ENCODE results near the gene MAGED1.
A peak's percentile ranks its signal among the peaks of the same experiment; 100 is the strongest.

The MAGED1 gene, protein sequence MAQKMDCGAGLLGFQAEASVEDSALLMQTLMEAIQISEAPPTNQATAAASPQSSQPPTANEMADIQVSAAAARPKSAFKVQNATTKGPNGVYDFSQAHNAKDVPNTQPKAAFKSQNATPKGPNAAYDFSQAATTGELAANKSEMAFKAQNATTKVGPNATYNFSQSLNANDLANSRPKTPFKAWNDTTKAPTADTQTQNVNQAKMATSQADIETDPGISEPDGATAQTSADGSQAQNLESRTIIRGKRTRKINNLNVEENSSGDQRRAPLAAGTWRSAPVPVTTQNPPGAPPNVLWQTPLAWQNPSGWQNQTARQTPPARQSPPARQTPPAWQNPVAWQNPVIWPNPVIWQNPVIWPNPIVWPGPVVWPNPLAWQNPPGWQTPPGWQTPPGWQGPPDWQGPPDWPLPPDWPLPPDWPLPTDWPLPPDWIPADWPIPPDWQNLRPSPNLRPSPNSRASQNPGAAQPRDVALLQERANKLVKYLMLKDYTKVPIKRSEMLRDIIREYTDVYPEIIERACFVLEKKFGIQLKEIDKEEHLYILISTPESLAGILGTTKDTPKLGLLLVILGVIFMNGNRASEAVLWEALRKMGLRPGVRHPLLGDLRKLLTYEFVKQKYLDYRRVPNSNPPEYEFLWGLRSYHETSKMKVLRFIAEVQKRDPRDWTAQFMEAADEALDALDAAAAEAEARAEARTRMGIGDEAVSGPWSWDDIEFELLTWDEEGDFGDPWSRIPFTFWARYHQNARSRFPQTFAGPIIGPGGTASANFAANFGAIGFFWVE

GRCh38 chrX:51892921-51893745, at the start of gene MAGED1:
Gene MAGED1, plus strand, starts transcription at chrX:51893623. Its CDS starts 682 bp downstream, at chrX:51894305.
- DNase-seq: peak; percentile 96

DNA sequence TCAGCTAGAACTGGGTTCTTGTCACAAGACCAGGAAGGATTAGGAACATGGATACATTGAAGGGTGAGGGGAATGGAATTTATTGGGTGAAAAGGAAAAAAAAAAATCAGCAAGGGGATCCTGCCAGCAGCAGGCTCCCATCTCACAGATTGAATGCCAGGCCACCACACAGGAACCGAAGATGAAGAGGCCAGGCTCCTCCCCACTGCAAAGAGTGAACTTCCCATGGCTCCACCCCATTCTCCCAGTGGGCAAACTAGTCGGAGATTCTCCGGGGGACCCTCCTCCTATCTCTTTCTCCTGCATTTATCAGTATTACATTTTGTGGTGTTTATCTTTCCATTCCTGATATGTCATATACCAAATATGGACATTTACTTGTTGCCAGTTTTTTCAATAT, 46.0 kb upstream of the MAGED1 start:
- DNase-seq: no peak

GRCh38 chrX:51851507-51852085, 41.8 kb upstream of the MAGED1 start:
- no peak for DNase-seq

DNA sequence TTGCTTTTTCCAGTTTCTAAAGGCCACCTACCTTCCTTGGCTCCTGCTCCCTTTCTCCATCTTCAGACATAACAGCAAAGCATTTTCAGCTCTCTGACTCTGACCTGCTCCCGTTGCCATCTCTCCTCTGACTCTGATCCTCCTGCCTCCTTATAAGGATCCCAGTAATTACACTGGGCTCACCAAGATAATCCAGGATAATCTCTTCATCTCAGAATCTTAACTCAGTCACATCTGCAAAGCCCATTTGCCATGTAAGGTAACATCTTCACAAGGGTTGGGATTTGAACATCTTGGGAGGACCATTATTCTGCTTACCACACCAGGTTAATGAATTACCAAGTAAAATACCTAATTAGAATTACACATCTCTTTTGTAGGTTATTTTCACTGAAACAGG, 41.3 kb upstream of the MAGED1 start:
- no peak for DNase-seq

DNA sequence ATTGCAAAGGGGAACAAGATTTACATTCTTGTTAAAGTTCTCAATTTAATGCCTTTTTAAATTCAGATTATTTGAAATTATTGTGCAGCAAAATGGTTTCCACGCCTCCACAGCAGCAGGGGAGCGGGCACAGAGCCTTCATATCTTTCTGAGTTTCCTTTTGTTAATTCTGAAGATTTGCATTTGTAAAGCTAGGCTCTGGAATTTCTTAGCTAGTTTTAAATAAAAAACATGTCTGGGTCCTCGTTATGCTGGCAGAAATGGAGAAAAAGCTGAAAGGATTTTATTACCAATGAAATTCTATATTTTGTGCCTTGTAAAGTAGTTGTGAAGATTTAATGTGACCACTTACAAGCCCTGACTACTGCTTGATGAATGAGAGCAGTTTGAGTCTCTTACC, 40.8 kb upstream of the MAGED1 start:
- no peak for DNase-seq

- DNase-seq: no peak
Observed at GRCh38 chrX:51853251-51853650, 40.2 kb upstream of the MAGED1 start.

DNA sequence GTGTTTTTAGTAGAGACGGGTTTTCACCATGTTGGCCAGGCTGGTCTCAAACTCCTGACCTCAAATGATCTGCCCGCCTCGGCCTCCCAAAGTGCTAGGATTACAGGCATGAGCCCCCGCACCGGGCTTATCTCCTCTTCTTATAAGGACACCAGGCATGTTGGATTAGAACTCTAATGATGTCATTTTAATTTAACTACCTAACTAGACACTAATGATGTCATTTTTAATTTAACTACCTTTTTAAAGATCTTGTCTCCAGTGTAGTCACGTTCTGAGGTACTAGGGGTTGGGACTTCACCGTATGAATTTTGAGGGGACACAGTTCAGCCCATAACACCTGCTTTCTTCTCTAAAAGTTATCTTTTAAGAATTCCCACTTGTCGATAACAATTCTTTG, 37.7 kb upstream of the MAGED1 start:
- no peak for DNase-seq

DNA sequence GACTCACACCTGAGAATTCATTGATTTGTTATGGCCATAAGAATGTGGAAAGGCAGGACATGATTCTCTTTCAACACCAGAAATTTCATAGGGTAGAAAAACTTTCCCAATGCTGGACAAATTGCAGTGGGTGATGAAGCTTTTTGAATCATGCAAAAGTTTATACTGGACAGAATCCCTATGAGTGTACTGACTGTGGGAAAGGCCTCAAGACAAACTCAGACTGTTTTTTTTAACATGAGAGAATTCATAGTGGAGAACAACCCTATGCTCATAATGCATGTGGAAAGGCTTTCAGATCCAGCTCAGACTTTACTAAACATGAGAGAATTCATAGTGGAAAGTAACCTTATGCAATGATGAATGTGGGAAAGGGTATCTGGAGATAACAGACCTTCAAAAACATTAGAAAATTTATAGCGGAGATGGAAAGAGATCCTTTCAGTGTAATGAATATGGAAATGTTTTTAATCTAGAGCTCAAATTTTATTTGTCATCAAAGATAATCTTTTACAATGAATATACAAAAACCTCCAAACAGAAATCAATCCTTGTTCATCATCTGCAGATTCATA, 36.2 kb upstream of the MAGED1 start:
- DNase-seq: no peak

- DNase-seq: peak; percentile 17
Observed at GRCh38 chrX:51860679-51861078, 32.7 kb upstream of the MAGED1 start.

DNA sequence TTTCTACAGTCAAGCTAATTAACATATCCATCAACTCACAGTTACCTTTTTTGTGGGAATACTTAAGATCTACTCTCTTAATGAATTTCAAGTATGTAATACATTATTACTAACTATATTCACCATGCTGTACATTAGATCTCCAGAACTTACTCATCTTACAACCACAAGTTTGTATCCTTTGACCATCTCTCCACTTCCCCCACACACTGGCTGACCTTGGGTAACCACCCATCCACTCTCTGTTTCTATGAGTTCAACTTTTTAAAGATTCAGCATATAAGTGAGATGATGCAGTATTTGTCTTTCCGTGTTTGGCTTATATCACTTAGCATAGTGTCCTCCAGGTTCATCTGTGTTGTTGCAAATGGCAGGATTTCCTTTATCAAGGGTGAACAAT, 30.5 kb upstream of the MAGED1 start:
- DNase-seq: no peak

GRCh38 chrX:51866210-51866609, 27.2 kb upstream of the MAGED1 start:
- no peak for DNase-seq

GRCh38 chrX:51867626-51868025, 25.8 kb upstream of the MAGED1 start:
- no peak for DNase-seq

DNA sequence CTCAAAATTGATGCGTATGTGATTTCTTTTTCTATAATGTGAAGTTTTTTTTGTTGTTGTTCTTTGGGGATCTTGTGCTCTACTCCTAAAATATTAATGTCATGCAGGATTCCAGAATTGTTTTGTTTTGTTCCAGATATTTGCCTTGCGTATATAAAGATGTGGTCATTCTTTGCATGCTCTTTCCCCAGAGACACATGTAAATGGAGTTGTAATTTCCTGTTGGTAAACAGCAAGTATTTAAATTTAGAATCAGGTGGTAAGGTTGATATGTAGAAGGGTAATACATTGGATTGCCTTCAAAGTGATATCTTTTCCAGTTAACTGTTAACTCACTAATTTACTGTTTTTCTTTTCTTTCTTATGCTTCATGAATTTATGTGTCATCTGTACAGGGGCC, 23.1 kb upstream of the MAGED1 start:
- no peak for DNase-seq

GRCh38 chrX:51874123-51874522, 19.3 kb upstream of the MAGED1 start:
- DNase-seq: no peak

DNA sequence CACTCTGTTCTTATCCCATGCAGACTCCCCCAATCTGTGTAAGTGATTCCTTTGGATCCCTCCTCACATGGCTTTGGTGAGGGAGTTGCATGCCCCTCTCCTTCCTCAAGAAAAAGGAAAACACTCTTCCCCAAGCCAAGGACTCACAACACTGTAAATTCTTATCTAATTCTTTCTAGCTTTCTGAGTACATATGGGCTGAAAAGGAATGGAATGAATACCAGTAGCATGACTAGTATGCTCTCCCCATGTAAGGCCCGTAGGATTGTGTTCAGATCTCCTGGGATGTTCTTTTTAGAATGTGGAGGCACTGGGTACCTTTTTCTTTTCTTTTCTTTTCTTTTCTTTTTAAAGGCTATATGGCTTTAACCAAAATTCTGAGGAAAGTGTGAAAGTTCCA, 17.0 kb upstream of the MAGED1 start:
- no peak for DNase-seq

- DNase-seq: no peak
Observed at GRCh38 chrX:51878056-51878455, 15.4 kb upstream of the MAGED1 start.

GRCh38 chrX:51889851-51890250, 3.6 kb upstream of the MAGED1 start:
- no peak for DNase-seq

- no peak for DNase-seq
Observed at GRCh38 chrX:51891245-51891644, 2.2 kb upstream of the MAGED1 start.

DNA sequence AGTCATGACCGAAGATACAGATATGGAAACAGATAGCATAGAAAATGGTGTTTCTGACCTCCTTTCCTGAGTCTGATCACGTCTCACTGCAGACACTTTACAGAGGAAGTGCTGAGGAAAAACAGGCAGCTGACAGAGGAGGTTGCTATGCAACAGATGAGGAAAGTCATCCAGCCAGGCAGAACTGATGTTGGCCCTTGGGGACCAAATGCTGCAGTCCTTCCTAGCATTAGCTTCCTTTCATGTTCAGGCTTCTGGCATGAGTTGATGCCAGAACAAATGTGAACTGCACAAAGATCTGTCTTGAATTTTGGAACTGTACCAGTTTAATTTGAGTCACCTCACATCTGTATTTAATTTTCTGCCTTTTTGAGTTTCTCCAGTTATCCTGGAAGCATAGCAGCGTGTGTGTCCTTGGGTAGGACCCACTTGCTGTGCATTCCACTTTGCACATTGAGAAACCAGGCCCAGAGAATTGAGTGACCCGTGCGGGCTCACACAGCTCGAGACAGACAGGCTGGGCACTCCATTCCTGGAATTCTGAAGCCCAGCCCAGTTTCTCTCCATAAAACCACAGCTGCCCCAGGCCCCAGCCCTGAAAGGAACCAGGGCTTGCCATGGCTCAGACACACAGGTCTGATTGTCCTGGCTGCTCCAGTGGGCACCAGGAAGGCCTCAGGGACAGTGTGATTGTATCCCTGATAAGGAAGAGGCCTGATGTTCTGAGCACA, 1.4 kb upstream of the MAGED1 start:
- peak; percentile 23 for DNase-seq

GRCh38 chrX:51893931-51894696, 691 bp downstream of the MAGED1 start:
- DNase-seq: peak; percentile 23

DNA sequence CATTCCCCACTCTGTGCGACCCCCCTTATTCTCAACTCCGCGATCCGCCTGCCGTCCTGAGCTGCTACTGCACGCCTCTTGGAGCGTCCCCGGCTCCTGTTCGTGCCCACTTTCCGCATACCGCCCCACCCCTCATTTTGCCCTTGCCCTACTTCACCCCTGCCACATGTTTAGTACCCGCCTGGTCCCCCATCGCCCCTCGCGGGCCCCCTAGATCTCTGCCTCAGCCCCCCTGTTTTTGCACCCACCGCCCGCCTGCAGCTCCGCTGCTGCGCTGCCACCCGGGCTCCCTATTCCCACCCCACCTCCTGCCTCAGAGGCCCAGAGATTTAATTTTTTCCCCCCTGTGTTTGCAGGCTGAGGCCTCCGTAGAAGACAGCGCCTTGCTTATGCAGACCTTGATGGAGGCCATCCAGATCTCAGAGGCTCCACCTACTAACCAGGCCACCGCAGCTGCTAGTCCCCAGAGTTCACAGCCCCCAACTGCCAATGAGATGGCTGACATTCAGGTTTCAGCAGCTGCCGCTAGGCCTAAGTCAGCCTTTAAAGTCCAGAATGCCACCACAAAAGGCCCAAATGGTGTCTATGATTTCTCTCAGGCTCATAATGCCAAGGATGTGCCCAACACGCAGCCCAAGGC, 1.4 kb downstream of the MAGED1 start:
- peak; percentile 24 for DNase-seq
